ENCODE results near the gene ZBTB37.
"Not testable (repeated sequence)": the region's sequence is repeated elsewhere in the genome, so short reads cannot be mapped to it uniquely, and the experiment has no call there.

ZBTB37 gene

GRCh38 chr1:173916667-173917066, 48.5 kb downstream of the ZBTB37 start:
- CTCF ChIA-PET, result no interaction called here
- TF ChIP-seq, protein P1, sequence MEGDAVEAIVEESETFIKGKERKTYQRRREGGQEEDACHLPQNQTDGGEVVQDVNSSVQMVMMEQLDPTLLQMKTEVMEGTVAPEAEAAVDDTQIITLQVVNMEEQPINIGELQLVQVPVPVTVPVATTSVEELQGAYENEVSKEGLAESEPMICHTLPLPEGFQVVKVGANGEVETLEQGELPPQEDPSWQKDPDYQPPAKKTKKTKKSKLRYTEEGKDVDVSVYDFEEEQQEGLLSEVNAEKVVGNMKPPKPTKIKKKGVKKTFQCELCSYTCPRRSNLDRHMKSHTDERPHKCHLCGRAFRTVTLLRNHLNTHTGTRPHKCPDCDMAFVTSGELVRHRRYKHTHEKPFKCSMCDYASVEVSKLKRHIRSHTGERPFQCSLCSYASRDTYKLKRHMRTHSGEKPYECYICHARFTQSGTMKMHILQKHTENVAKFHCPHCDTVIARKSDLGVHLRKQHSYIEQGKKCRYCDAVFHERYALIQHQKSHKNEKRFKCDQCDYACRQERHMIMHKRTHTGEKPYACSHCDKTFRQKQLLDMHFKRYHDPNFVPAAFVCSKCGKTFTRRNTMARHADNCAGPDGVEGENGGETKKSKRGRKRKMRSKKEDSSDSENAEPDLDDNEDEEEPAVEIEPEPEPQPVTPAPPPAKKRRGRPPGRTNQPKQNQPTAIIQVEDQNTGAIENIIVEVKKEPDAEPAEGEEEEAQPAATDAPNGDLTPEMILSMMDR (conservative IDR thresholded peaks at IDR 0.05; ENCODE audit: low read depth), result no peak
- POLR2A ChIA-PET (ENCODE audit: low non-redundant PET), result no interaction called here

GRCh38 chr1:173917149-173917548, 49.0 kb downstream of the ZBTB37 start, which contains the start of gene SERPINC1:
Gene SERPINC1, minus strand, starts transcription at chr1:173917327. Its CDS starts 68 bp downstream, at chr1:173917259.
- TF ChIP-seq, protein P1 (conservative IDR thresholded peaks at IDR 0.05; ENCODE audit: low read depth), result no peak
- CTCF ChIA-PET, result no interaction called here
- no peak within 1 kb of the TSS for H3K27ac ChIP-seq
- DNase-seq (ENCODE audit: low spot score), result no peak
- POLR2A ChIA-PET (ENCODE audit: low non-redundant PET), result no interaction called here

More at GRCh38 chr1:173916667-173917066, 48.5 kb downstream of the ZBTB37 start:
- no peak for DNase-seq (ENCODE audit: low spot score)
- H3K27ac ChIP-seq, result no peak overlapping the region

DNA sequence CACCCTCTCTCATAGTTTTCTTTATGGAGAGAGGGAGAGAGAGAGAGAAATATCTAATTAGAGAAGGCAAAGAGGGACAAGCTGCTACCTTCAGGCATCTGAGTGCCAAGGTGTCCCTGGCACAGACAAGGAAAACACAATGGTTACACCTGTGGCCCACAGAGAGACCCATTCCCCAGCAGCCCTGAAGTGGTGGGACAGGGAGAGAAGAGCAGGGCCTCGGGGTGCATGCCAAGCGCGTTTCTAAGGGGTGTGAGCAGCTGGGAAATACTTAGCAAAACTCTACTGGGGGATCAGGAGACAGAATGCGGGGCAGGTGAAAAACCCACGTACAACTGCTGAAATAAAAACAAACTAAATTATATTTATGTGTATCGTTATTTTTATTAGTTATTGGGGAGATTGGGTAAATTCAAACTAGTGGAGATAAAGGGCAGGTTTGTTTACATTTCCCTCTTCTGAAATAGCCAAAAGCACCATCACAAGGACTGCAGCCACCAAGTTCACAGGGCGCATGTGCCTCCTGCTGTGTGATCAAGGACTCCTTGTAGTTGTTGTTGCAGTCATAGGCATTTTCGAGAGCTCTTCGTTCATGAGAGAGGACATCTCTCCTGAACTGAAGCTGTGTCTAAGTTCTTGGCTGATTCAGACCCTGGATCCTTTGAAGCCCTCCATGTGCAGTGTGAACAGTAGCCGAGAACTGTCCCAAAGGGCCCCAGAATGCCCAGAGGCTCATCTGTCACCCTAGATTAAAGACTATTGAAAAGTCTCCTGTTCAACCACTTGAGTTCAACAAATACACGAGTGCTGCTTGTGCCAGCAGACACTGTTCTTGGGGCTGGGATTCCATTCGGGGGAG, 49.7 kb downstream of the ZBTB37 start:
- TF ChIP-seq, protein P1 (conservative IDR thresholded peaks at IDR 0.05; ENCODE audit: low read depth), result no peak
- no peak overlapping the region for H3K27ac ChIP-seq
- CTCF ChIA-PET, result no interaction called here
- DNase-seq (ENCODE audit: low spot score), result no peak
- POLR2A ChIA-PET (ENCODE audit: low non-redundant PET), result no interaction called here

DNA sequence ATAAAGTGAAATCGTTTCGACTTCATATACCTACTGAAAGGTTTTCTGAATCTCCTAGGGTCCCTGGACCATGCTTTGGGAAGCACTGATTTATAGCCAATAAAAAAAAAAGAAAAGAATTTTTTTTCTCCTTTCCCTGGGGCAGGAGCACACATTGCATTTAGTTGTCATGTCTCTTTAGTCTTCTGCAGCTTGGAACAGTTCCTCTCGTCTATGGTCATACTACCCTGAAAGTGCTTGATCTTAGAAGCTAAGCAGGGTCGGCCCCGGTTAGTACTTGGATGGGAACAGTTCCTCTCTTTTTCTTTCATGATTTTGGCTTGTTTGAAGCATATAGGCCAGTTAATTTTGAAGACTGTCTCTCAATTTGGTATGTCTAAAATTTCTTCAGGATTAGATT, 52.7 kb downstream of the ZBTB37 start:
- POLR2A ChIA-PET (ENCODE audit: low non-redundant PET), result no interaction called here
- TF ChIP-seq, protein P1 (conservative IDR thresholded peaks at IDR 0.05; ENCODE audit: low read depth), result no peak
- H3K27ac ChIP-seq, result no peak overlapping the region
- CTCF ChIA-PET, result interaction anchor here (0.5 kb wide), 1 partner anchor 15 kb away, joined by 3 read pairs; no protein-coding TSS in a partner anchor
- DNase-seq (ENCODE audit: low spot score), result no peak

- ChIA-PET CTCF (interaction anchor here (0.7 to 1.2 kb wide), 2 partner anchors 31 to 448 kb away, joined by 3 to 4 read pairs; no protein-coding TSS in a partner anchor), POLR2A (ENCODE audit: low non-redundant PET) (no interaction called here)
- TF ChIP-seq, protein P1 (conservative IDR thresholded peaks at IDR 0.05; ENCODE audit: low read depth), result no peak
Measured at GRCh38 chr1:173925306-173926242, 57.4 kb downstream of the ZBTB37 start.

DNA sequence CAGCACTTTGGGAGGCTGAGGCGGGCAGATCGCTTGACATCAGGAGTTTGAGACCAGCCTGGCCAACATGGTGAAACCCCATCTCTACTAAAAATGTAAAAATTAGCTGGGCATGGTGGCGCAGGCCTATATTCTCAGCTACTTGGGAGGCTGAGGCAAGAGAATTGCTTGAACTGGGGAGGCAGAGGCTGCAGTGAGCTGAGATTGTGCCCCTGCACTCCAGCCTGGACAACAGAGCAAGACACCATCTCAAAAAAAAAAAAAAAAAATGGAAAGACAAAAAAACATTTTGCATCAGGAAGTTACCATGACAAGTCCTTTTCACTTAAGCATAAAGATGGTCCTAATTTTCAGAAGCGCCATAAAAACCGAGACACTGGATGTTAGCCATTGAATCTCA, 62.4 kb downstream of the ZBTB37 start:
- DNase-seq (ENCODE audit: low spot score); CTCF ChIA-PET; POLR2A ChIA-PET (ENCODE audit: low non-redundant PET); H3K27ac ChIP-seq: not testable (repeated sequence)

More at GRCh38 chr1:173925306-173926242, 57.4 kb downstream of the ZBTB37 start:
- no peak overlapping the region for H3K27ac ChIP-seq
- no peak for DNase-seq (ENCODE audit: low spot score)

Data from RWPE1 (cell line).